Epidermal melanocyte (primary cell): Measurements from ENCODE around the gene DYRK1A.

Experiments
- DNase-seq: peaks from one replicate; pipeline ENCODE4 v3.0.0; 2011; ENCODE audit warnings: low spot score; ENCODE audit not compliant: insufficient read length

Gene DYRK1A

GRCh38 chr21:37565530-37566223 is 199.1 kb downstream of the DYRK1A start:
- DNase-seq: no peak

GRCh38 chr21:37566790-37567615 is 200.4 kb downstream of the DYRK1A start:
- DNase-seq: no peak

GRCh38 chr21:37568415-37568814 is 201.8 kb downstream of the DYRK1A start:
- DNase-seq: no peak

- no peak for DNase-seq
Measured at GRCh38 chr21:37568916-37569315, 202.3 kb downstream of the DYRK1A start.

- no peak for DNase-seq
Measured at GRCh38 chr21:37571442-37571841, 204.9 kb downstream of the DYRK1A start.

DNA sequence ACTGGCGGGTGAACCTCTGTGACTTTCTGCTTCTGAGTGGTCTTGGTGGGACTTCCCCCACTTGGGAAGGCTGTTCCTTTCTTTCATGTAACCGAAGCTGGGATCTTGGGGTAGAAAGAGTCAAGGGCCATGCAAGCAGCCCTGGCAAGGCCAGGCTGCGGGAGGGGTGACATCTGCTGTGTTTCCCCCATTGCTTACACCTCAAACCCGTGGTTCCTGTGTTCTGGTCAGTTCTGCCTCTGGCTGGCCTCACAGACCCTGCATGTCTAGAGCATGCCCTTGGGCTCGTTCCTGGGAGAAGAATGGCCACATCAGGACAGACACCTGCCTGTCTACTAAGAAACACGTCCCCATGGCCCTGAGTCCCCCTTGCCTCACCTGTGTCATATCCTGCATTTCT is 207.7 kb downstream of the DYRK1A start:
- DNase-seq: no peak

DNA sequence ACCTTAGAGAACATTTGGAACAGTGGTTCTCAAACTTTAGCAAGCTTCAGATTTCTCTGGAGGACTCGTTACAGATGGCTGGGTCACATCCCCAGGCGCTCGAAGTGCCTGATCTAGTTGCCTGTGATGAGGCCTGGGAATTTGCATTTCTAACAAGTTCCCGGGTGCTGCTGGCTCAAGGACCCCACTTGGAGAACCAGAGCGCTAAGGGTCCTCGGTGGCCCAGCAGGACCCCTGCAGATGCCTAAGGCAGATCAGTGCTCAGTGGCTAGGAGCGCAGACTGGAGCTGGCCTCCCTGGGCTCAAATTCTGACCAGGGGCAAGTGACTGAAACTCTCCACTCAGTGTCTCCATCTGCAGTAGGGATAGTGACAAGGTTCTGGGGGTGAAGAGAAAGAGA is 208.2 kb downstream of the DYRK1A start:
- no peak for DNase-seq

GRCh38 chr21:37575580-37575979 is 209.0 kb downstream of the DYRK1A start:
- no peak for DNase-seq
